ENCODE results near the gene FAM131C.

- TF ChIP-seq CTCF (IDR thresholded peaks at IDR 0.05; ENCODE audit: low read depth, low read length) (no peak), MAX (IDR thresholded peaks at IDR 0.05; ENCODE audit: low read depth, low read length) (no peak), POLR2A (IDR thresholded peaks at IDR 0.05; ENCODE audit: extremely low read depth, insufficient read length) (no peak)
These were observed 19.5 kb downstream of the FAM131C start for GRCh38 chr1:16053781-16054502.

Measured in NB4 (cell line).